Measurements from ENCODE around the gene NTN5. TPM values are rescaled to one million over a fixed set of nuclear protein-coding genes. Genes with fewer than 3 reads are reported as not detected.

The NTN5 gene
- total RNA-seq, 2 experiments from 2014 or later = 0.16 to 0.53 TPM

DNA sequence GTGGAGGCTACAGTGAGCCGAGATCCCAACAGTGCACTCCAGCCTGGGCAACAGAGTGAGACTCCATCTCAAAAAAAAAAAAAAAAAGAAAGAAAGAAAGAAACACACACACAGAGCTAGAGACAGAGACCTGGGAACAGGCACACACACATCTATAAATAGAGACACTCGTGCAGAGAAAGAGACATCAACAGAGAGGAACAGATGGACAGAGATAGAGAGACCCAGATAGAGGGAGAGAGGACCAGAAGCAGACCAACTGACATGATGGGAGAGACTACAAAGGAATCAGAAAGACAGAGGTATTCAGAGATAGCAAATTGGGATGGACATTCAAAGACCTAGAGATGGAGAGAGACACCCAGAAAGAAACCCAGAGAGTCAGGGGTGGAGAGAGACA is 24.7 kb downstream of the NTN5 start:
- peaks cover 29% of the 10 kb centered on the region for H3K4me1 ChIP-seq (ENCODE audit: insufficient read depth, low read length, poor library complexity, severe bottlenecking)
- H3K9me3 ChIP-seq (ENCODE audit: low read length) = no peaks in the 10 kb centered on the region
- no peak overlapping the region for H2AFZ ChIP-seq (ENCODE audit: low read length)
- H3K79me2 ChIP-seq (ENCODE audit: insufficient read depth, low read depth, low read length) = no peaks in the 10 kb centered on the region
- H3K36me3 ChIP-seq (ENCODE audit: insufficient read depth, low read length) = no peaks in the 10 kb centered on the region
- H3K4me2 ChIP-seq (ENCODE audit: low read length) = no peak overlapping the region
- no peaks in the 10 kb centered on the region for H3K9me2 ChIP-seq (ENCODE audit: insufficient read depth, low read length)
- no peak overlapping the region for H3K4me3 ChIP-seq (ENCODE audit: low read depth, low read length, poor library complexity, severe bottlenecking)
- POLR2A ChIA-PET = no interaction called here
- CTCF ChIA-PET (ENCODE audit: unreplicated experiment) = no interaction called here
- no peak for DNase-seq (ENCODE audit: low spot score)
- TF ChIP-seq EZH2phosphoT487 (IDR thresholded peaks at IDR 0.05; ENCODE audit: borderline replicate concordance, low read depth, low read length) = no peak
- TF ChIP-seq, protein P1, sequence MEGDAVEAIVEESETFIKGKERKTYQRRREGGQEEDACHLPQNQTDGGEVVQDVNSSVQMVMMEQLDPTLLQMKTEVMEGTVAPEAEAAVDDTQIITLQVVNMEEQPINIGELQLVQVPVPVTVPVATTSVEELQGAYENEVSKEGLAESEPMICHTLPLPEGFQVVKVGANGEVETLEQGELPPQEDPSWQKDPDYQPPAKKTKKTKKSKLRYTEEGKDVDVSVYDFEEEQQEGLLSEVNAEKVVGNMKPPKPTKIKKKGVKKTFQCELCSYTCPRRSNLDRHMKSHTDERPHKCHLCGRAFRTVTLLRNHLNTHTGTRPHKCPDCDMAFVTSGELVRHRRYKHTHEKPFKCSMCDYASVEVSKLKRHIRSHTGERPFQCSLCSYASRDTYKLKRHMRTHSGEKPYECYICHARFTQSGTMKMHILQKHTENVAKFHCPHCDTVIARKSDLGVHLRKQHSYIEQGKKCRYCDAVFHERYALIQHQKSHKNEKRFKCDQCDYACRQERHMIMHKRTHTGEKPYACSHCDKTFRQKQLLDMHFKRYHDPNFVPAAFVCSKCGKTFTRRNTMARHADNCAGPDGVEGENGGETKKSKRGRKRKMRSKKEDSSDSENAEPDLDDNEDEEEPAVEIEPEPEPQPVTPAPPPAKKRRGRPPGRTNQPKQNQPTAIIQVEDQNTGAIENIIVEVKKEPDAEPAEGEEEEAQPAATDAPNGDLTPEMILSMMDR (conservative IDR thresholded peaks at IDR 0.05; ENCODE audit: low read length) = no peak
- no peak overlapping the region for H3K27ac ChIP-seq (ENCODE audit: low read depth, low read length, poor library complexity, severe bottlenecking)
- no TSS peak for BruUV-seq (replicated peaks)
- intact Hi-C loops (cut with micrococcal nuclease; ENCODE audit: unreplicated experiment) = loop anchor here (5.0 kb wide), 2 partner anchors 89 to 324 kb away; no protein-coding TSS in a partner anchor
- H4K20me1 ChIP-seq (ENCODE audit: insufficient read depth, low read length) = no peaks in the 10 kb centered on the region

DNA sequence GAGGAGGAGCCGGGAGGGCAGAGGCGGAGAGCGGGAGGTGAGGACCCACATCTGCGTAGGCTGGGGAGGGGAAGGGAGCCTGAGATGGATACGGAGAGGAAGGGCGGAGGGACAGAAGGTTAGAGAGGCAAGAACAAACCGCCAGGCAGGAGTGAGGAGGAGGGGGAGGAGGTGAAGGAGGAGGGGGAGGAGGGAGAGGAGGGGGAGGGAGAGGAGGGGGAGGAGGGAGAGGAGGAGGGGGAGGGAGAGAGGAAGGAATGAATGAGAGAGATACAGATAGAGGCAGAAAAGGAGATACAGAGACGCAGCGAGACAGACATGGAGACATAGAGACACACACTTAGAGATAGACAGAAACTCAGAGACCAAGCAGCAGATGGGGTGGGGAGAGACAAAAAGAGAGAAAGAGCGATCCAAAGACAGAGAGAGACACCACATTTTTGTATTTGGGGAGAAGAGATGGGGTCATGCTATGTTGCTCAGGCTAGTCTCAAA is 26.0 kb downstream of the NTN5 start:
- POLR2A ChIA-PET = no interaction called here
- Histone ChIP-seq H3K9me2 (ENCODE audit: insufficient read depth, low read length) (no peaks in the 10 kb centered on the region), H2AFZ (ENCODE audit: low read length) (peak overlapping the region; percentile 7; the same call in 1 of the 2 replicates), H4K20me1 (ENCODE audit: insufficient read depth, low read length) (no peaks in the 10 kb centered on the region), H3K36me3 (ENCODE audit: insufficient read depth, low read length) (no peaks in the 10 kb centered on the region), H3K4me1 (ENCODE audit: insufficient read depth, low read length, poor library complexity, severe bottlenecking) (peaks cover 29% of the 10 kb centered on the region), H3K79me2 (ENCODE audit: insufficient read depth, low read depth, low read length) (no peaks in the 10 kb centered on the region), H3K9me3 (ENCODE audit: low read length) (no peaks in the 10 kb centered on the region), H3K27ac (ENCODE audit: low read depth, low read length, poor library complexity, severe bottlenecking) (no peak overlapping the region), H3K4me3 (ENCODE audit: low read depth, low read length, poor library complexity, severe bottlenecking) (peak overlapping the region; percentile 66), H3K4me2 (ENCODE audit: low read length) (peak overlapping the region; percentile 92)
- BruUV-seq (replicated peaks) = no TSS peak
- DNase-seq (ENCODE audit: low spot score) = no peak
- CTCF ChIA-PET (ENCODE audit: unreplicated experiment) = no interaction called here
- intact Hi-C loops (cut with micrococcal nuclease; ENCODE audit: unreplicated experiment) = loop anchor here (1.0 to 5.0 kb wide), 4 partner anchors 29 to 326 kb away; no protein-coding TSS in a partner anchor
- TF ChIP-seq, protein P1 (conservative IDR thresholded peaks at IDR 0.05; ENCODE audit: low read length) = no peak
- TF ChIP-seq EZH2phosphoT487 (IDR thresholded peaks at IDR 0.05; ENCODE audit: borderline replicate concordance, low read depth, low read length) = no peak

DNA sequence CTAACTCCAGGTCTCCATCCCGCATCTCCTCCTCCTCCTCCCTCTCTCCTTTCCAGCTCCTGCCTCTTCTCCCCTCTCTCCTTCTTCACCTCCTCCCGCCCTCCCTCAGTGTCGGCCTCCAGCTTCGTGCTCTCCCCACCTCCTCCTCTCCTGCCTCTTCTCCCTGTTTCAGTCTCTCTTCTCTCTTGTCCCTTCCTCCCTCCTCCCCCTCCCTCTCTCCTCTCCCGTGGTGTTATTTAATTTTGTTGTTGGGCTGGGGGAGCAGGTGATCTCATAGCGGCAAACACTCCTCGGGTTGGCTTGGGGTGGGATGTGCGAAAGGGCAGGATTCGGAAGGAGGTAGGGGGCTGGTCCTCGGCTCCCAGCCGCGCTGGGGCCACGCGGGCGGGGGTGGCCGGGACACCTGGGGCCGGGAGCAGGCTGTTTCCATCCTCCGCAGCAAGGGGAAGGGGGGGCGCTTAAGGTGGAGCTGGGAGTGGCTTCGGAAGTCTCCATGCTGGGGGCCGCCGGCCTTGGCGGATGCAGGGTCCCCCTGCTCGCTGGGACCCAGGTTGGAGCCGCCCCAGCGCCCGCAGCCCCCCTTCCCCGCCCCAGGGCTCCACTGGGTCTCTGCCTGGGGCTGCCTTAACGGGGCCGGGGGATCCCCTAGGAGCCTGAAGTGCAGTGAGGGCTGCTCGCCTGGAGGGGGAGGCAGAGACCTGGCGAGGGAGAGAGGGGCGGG is 26.7 kb downstream of the NTN5 start, which contains the start of gene CA11:
TSS of gene CA11 (minus strand) at position 187 of the 721 bp plus-strand sequence. CDS start 555 bp downstream, outside the sequence.
- Histone ChIP-seq H3K27ac (ENCODE audit: low read depth, low read length, poor library complexity, severe bottlenecking) (peak within 1 kb of the TSS; percentile 25), H3K4me3 (ENCODE audit: low read depth, low read length, poor library complexity, severe bottlenecking) (peak within 1 kb of the TSS; percentile 66), H4K20me1 (ENCODE audit: insufficient read depth, low read length) (no peaks in the 10 kb centered on the region), H2AFZ (ENCODE audit: low read length) (peak within 1 kb of the TSS; percentile 95), H3K36me3 (ENCODE audit: insufficient read depth, low read length) (no peaks in the 10 kb centered on the region), H3K9me2 (ENCODE audit: insufficient read depth, low read length) (no peaks in the 10 kb centered on the region), H3K9me3 (ENCODE audit: low read length) (no peaks in the 10 kb centered on the region), H3K4me2 (ENCODE audit: low read length) (peak within 1 kb of the TSS; percentile 92), H3K79me2 (ENCODE audit: insufficient read depth, low read depth, low read length) (no peaks in the 10 kb centered on the region), H3K4me1 (ENCODE audit: insufficient read depth, low read length, poor library complexity, severe bottlenecking) (peaks cover 29% of the 10 kb centered on the region)
- CTCF ChIA-PET (ENCODE audit: unreplicated experiment) = no interaction called here
- BruUV-seq (replicated peaks) = no TSS peak
- POLR2A ChIA-PET = interaction anchor here (0.6 to 0.7 kb wide), 2 partner anchors 163 to 1351 kb away, joined by 3 read pairs; no protein-coding TSS in a partner anchor
- TF ChIP-seq, protein P1 (conservative IDR thresholded peaks at IDR 0.05; ENCODE audit: low read length) = peak; percentile 83
- TF ChIP-seq EZH2phosphoT487 (IDR thresholded peaks at IDR 0.05; ENCODE audit: borderline replicate concordance, low read depth, low read length) = no peak
- peak; percentile 92 for DNase-seq (ENCODE audit: low spot score)
- intact Hi-C loops (cut with micrococcal nuclease; ENCODE audit: unreplicated experiment) = loop anchor here (1.0 to 5.0 kb wide), 4 partner anchors 29 to 326 kb away; no protein-coding TSS in a partner anchor
